BE2C (cell line): ENCODE measurements around the gene FMOD.

Experiments used
- DNase-seq: peaks from one replicate; pipeline ENCODE4 v3.0.0-alpha.2; 2020
- H3K27me3 ChIP-seq: fragments of 250-450 bp; sonication (Bioruptor Pico); 2 replicates; pipeline ENCODE4 v1.5.1; 2020; ENCODE audit warnings: mild to moderate bottlenecking
- H3K36me3 ChIP-seq: fragments of 250-450 bp; sonication (Bioruptor Pico); 2 replicates; pipeline ENCODE4 v1.5.1; 2020; ENCODE audit warnings: mild to moderate bottlenecking
- H3K4me1 ChIP-seq: fragments of 250-450 bp; sonication (Bioruptor Pico); 2 replicates; pipeline ENCODE4 v1.5.1; 2020
- H3K4me3 ChIP-seq: 2 replicates; pipeline ENCODE4 v1.5.1; 2011; ENCODE audit warnings: low read depth, low read length
- H3K9me3 ChIP-seq: fragments of 250-450 bp; sonication (Bioruptor Pico); 2 replicates; pipeline ENCODE4 v1.5.1; 2020
- CTCF ChIP-seq: IDR thresholded peaks from 2 replicates; pipeline ENCODE4 v1.5.1; 2012; ENCODE audit warnings: mild to moderate bottlenecking, low read depth, low read length

Gene FMOD

DNA sequence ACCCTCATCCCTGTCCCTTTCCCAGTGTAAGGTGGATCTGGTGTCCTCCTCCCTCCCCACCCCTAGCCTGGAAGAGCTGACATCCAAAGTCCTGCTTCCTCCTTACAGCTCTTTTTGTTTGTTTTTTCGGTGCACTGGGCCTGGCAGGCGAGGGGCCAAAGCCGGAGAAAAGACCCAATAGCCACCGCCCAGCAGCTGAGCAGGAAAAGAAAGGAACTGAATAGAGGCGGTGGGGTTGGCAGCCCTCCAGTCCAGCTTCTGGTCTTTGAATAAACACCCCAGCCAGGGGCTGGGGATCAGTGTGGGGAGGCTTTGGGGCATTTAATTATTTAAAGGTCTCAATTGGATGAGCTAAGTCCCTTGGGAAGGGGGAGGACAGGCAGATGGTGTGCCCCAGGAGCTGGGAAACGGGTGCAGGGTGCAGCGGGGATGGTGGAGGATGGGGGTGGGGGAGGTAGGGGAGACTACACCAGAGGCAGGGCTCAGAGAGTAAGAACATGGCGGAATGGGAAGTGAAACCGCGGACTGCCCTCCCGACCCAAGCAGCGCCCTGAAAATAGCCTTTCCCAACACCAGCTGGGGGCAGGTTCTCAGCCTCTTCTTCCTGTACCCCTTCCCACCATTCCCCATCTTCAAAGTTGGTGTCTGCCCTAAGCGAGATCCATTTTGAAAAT, 25.4 kb downstream of the FMOD start:
- no peaks in the 10 kb centered on the region for H3K27me3 ChIP-seq
- H3K4me1 ChIP-seq: peaks cover 62% of the 10 kb centered on the region
- DNase-seq: peak; percentile 70
- no peaks in the 10 kb centered on the region for H3K9me3 ChIP-seq
- TF ChIP-seq CTCF: no peak
- H3K4me3 ChIP-seq: no peak overlapping the region
- H3K36me3 ChIP-seq: no peaks in the 10 kb centered on the region

GRCh38 chr1:203325026-203325417, 25.9 kb downstream of the FMOD start:
- H3K4me3 ChIP-seq: no peak overlapping the region

GRCh38 chr1:203324105-203325025, 26.6 kb downstream of the FMOD start:
- no peaks in the 10 kb centered on the region for H3K36me3 ChIP-seq
- H3K4me3 ChIP-seq: no peak overlapping the region
- H3K4me1 ChIP-seq: peaks cover 62% of the 10 kb centered on the region
- no peak for TF ChIP-seq CTCF
- no peaks in the 10 kb centered on the region for H3K9me3 ChIP-seq
- H3K27me3 ChIP-seq: no peaks in the 10 kb centered on the region
- DNase-seq: no peak

More at GRCh38 chr1:203325026-203325417, 25.9 kb downstream of the FMOD start:
- peaks cover 62% of the 10 kb centered on the region for H3K4me1 ChIP-seq
- DNase-seq: peak; percentile 60
- H3K27me3 ChIP-seq: no peaks in the 10 kb centered on the region
- no peaks in the 10 kb centered on the region for H3K9me3 ChIP-seq
- no peak for TF ChIP-seq CTCF
- no peaks in the 10 kb centered on the region for H3K36me3 ChIP-seq

- Histone ChIP-seq H3K27me3 (no peaks in the 10 kb centered on the region), H3K9me3 (no peaks in the 10 kb centered on the region), H3K4me3 (no peak overlapping the region), H3K36me3 (no peaks in the 10 kb centered on the region), H3K4me1 (peaks cover 58% of the 10 kb centered on the region)
- DNase-seq: no peak
- TF ChIP-seq CTCF: no peak
Observed at GRCh38 chr1:203323587-203323986, 27.3 kb downstream of the FMOD start.

DNA sequence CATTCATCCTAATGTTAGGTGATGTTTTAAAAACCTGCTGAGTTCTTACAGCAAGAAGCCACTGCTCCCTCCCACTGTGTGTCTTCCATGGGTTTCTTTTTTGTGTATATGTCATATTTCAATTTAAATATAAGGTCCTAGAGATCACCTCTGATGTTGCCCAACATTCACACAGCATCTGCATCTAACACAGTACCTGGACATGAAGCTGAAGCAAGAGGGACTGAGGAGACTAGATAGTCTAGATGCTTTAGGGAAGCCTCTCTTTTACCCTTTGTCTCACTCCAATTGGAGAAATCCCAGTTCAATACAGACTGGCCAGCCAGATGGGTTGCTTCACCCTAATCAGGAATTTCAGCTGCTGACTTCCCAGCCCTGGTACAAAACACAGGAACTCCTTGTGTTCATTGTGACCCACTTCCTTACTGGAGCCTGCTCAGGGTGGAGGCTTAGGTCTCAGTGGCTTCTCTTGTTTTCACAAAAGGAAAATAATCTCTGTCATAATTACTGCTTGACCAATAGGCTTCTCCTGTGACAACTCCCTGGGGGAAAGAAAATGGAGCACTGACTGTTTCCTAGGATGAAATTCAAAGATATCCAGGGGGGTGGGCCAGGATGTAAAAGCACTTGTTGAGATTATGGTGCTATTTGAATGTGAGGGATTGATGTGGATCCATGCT, 28.3 kb downstream of the FMOD start:
- no peak for TF ChIP-seq CTCF
- no peaks in the 10 kb centered on the region for H3K9me3 ChIP-seq
- H3K4me1 ChIP-seq: peaks cover 53% of the 10 kb centered on the region
- no peaks in the 10 kb centered on the region for H3K36me3 ChIP-seq
- H3K27me3 ChIP-seq: no peaks in the 10 kb centered on the region
- no peak overlapping the region for H3K4me3 ChIP-seq
- DNase-seq: no peak
